ENCODE data around the gene CT55. TPM values are rescaled to one million over a fixed set of nuclear protein-coding genes. Genes with fewer than 3 reads are reported as not detected.

Gene CT55
- total RNA-seq, 1 experiment from 2014 or later: not detected

DNA sequence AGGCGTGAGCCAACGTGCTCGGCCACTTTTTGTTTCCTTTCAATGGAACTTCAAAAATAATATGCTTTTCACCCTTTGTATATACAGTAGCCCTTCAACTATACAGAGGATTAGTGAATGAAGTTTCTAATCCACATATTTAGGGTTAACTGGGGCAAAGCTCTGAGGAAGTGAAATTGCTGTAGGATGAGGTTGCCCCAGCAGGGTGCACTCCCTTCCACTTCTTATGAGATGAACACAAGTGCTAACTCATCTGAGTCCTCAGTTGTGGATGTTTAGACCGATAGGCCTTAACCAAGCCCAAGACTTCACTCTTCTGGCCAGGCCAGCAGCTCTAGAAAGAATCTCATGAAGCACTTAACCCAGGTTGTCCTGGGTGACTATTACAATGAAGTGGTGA lies 29.1 kb upstream of the CT55 start:
- Histone ChIP-seq H4K20me1 (ENCODE audit: low read length) (no peaks in the 10 kb centered on the region), H2AFZ (ENCODE audit: low read length) (no peak overlapping the region), H3K27me3 (ENCODE audit: low read length) (peaks cover 30% of the 10 kb centered on the region; the same call in 1 of the 2 replicates), H3K4me3 (ENCODE audit: low read length) (no peak overlapping the region), H3K79me2 (ENCODE audit: low read length) (no peaks in the 10 kb centered on the region), H3K4me2 (ENCODE audit: low read length) (no peak overlapping the region), H3F3A (ENCODE audit: low read length, unreplicated experiment) (no peaks in the 10 kb centered on the region), H3K4me1 (ENCODE audit: insufficient read depth, low read length) (no peaks in the 10 kb centered on the region), H3K9me3 (ENCODE audit: low read length) (no peaks in the 10 kb centered on the region), H3K9ac (ENCODE audit: low read length) (no peak overlapping the region), H3K9me2 (replicated peaks; ENCODE audit: low read length) (no peaks in the 10 kb centered on the region), H3K27ac (ENCODE audit: low read length) (no peak overlapping the region), H3K36me3 (ENCODE audit: low read depth, low read length) (no peaks in the 10 kb centered on the region)
- no peak for TF ChIP-seq CTCF (conservative IDR thresholded peaks at IDR 0.05; ENCODE audit: low read depth, low read length)
- no peak for TF ChIP-seq EZH2phosphoT487 (IDR thresholded peaks at IDR 0.05; ENCODE audit: borderline replicate concordance, low read length)
- TF ChIP-seq EZH2 (IDR thresholded peaks at IDR 0.05; ENCODE audit: low read length, unreplicated experiment): no peak
- ATAC-seq (no peak), DNase-seq (no peak)
- intact Hi-C loops (cut with micrococcal nuclease): no loop called here
- ChIA-PET CTCF (no interaction called here), POLR2A (ENCODE audit: unreplicated experiment) (no interaction called here)
- BruUV-seq (replicated peaks): no TSS peak

DNA sequence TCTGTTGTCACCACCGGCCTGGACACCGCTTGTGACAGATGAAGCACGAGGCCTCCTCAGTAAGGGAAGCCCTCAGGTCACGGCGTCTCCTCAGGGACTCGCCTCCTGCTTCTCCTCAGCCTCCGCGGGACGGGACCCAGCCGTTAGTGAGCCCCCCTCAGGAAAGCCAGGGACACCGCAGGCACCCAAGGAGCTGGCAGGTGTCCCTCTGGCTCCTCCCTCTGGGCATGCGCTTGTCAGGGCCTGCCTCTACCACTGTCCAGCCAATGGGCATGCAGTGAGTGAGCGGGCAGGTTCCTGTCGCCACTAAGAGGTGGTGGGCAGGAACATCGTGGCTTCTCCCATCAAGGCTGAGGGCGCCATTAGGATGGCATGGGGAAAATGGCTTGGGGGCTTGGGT lies 23.5 kb upstream of the CT55 start:
- no peaks in the 10 kb centered on the region for H3K9me3 ChIP-seq (ENCODE audit: low read length)
- H3K9me2 ChIP-seq (replicated peaks; ENCODE audit: low read length): no peaks in the 10 kb centered on the region
- H3K4me2 ChIP-seq (ENCODE audit: low read length): no peak overlapping the region
- ATAC-seq (no peak), DNase-seq (no peak)
- no peaks in the 10 kb centered on the region for H4K20me1 ChIP-seq (ENCODE audit: low read length)
- H3F3A ChIP-seq (ENCODE audit: low read length, unreplicated experiment): no peaks in the 10 kb centered on the region
- no peak overlapping the region for H3K27ac ChIP-seq (ENCODE audit: low read length)
- H3K4me3 ChIP-seq (ENCODE audit: low read length): no peak overlapping the region
- ChIA-PET POLR2A (ENCODE audit: unreplicated experiment) (no interaction called here), CTCF (no interaction called here)
- peaks cover 19% of the 10 kb centered on the region for H3K27me3 ChIP-seq (ENCODE audit: low read length)
- no peak overlapping the region for H3K9ac ChIP-seq (ENCODE audit: low read length)
- H2AFZ ChIP-seq (ENCODE audit: low read length): no peak overlapping the region
- H3K4me1 ChIP-seq (ENCODE audit: insufficient read depth, low read length): no peaks in the 10 kb centered on the region
- BruUV-seq (replicated peaks): no TSS peak
- no peaks in the 10 kb centered on the region for H3K36me3 ChIP-seq (ENCODE audit: low read depth, low read length)
- H3K79me2 ChIP-seq (ENCODE audit: low read length): no peaks in the 10 kb centered on the region
- TF ChIP-seq EZH2phosphoT487 (IDR thresholded peaks at IDR 0.05; ENCODE audit: borderline replicate concordance, low read length): no peak
- TF ChIP-seq EZH2 (IDR thresholded peaks at IDR 0.05; ENCODE audit: low read length, unreplicated experiment): no peak
- TF ChIP-seq CTCF (conservative IDR thresholded peaks at IDR 0.05; ENCODE audit: low read depth, low read length): no peak
- intact Hi-C loops (cut with micrococcal nuclease): no loop called here

DNA sequence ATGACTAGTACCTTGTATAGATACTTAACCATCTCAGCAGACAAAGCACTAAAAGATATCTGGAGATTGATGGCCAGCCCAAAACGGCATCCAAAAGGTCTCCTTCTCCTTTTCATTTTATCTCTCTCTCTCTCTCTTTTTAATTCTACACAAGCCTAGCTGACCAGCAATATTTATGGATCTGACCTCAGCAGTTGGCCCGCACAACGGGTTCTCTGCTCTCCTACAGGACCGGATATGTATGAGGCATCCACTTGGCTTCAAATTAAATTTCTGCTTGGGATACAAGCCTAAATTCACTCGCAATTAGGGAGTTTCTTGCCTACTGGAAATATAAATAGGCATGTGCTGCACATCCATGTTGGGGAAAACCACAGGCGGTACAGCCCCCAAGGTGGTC lies 22.5 kb upstream of the CT55 start:
- H4K20me1 ChIP-seq (ENCODE audit: low read length): no peaks in the 10 kb centered on the region
- no peaks in the 10 kb centered on the region for H3K36me3 ChIP-seq (ENCODE audit: low read depth, low read length)
- ChIA-PET CTCF (no interaction called here), POLR2A (ENCODE audit: unreplicated experiment) (no interaction called here)
- DNase-seq: no peak
- H3K4me1 ChIP-seq (ENCODE audit: insufficient read depth, low read length): no peaks in the 10 kb centered on the region
- H2AFZ ChIP-seq (ENCODE audit: low read length): no peak overlapping the region
- H3K9ac ChIP-seq (ENCODE audit: low read length): no peak overlapping the region
- intact Hi-C loops (cut with micrococcal nuclease): no loop called here
- H3K9me2 ChIP-seq (replicated peaks; ENCODE audit: low read length): no peaks in the 10 kb centered on the region
- TF ChIP-seq CTCF (conservative IDR thresholded peaks at IDR 0.05; ENCODE audit: low read depth, low read length): no peak
- H3K27me3 ChIP-seq (ENCODE audit: low read length): peaks cover 21% of the 10 kb centered on the region
- ATAC-seq: no peak
- no peak overlapping the region for H3K27ac ChIP-seq (ENCODE audit: low read length)
- no TSS peak for BruUV-seq (replicated peaks)
- H3F3A ChIP-seq (ENCODE audit: low read length, unreplicated experiment): no peaks in the 10 kb centered on the region
- no peak overlapping the region for H3K4me3 ChIP-seq (ENCODE audit: low read length)
- H3K9me3 ChIP-seq (ENCODE audit: low read length): no peaks in the 10 kb centered on the region
- H3K4me2 ChIP-seq (ENCODE audit: low read length): no peak overlapping the region
- H3K79me2 ChIP-seq (ENCODE audit: low read length): no peaks in the 10 kb centered on the region
